Anterior cingulate cortex (tissue), 58 donors: ENCODE measurements around the gene IARS1.

ENCODE experiments used
- DNase-seq, 58 donors: peaks; one replicate each; lab custom pipeline; 2025; lab: John Stamatoyannopoulos, UW

IARS1 gene

DNA sequence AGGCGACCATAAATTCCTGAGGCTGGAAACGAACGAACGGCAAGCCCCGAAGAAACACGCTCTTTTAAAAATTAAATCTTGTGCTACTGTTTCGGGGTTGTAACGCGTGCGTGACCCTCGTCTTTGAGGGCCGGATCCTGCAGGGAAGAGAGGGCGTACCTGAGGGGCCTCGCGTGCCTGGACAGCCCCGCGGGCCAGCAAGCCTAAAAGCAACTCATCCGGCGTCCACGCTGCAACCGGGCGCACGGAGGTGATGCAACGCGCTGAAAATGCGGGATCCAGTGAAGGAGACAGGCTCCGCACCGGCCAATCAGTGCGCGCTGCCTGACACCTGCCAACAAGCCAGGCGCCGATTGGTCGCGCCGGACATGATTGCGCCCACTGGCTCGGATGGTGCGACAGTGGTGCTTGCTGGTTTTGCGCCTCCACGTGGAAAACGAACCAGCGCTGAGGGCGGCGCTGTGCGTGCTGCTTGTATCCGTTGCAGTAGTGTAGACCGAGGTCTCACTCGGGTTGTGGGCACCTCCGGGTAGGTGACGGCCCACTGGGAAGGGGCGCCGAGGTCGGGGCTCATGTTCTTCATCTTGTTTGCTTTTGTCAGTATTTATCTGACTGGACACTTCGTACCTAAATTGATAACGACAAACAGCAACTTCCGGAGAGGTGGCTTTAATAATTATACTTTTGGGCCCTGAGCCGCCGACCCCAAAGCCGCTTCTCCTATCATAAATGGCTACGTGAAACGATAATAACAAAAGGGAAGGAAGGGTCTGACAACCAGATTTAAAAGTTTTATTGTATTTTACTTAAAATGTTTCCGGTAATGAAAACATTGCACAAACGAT, at the start of gene IARS1:
Gene IARS1, minus strand, starts transcription at position 246 of the 845 bp plus-strand sequence. CDS start 4,278 bp downstream, outside the sequence.
- DNase-seq = peak; percentile 91 to 100 (median 97)

DNA sequence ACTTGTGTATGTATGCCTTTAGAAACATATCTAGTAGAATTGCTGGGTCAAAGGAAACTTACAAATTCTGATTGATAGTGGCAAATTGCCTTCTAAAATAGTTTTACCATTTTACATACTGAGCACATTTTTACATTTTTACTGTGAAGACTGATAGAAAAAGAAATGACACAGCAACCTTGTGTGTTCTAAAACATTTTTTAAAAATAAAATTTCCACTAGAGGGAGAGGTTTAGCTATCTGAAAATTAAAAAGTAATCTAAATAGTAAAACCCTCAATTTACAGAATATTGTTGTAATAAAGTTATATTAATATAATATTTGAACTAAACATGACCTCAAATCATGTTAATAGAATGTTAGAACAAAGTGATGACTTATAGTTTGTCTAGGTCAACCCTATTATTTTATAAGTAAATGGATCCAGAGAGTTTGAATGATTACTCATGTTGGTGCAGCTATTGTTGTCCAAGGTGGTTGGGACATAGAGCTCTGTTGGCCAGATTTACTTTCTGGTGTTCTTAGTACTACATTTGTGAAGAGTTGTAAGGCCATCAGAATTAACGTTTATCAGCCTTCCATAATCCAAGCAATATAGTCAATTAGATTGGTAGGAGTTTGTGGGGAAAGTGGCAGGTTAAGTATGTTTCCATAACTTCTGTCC, 49.5 kb upstream of the IARS1 start:
- no peak for DNase-seq

- DNase-seq = no peak
Observed at GRCh38 chr9:92341578-92341977, 48.1 kb upstream of the IARS1 start.

- DNase-seq = no peak
Observed at GRCh38 chr9:92333282-92333634, 39.8 kb upstream of the IARS1 start.

GRCh38 chr9:92332577-92333281, 39.2 kb upstream of the IARS1 start:
- DNase-seq = no peak

GRCh38 chr9:92328225-92328624, 34.7 kb upstream of the IARS1 start:
- DNase-seq = peak in 2 of 58 donors; percentile 1

- DNase-seq = no peak
Observed at GRCh38 chr9:92327283-92327850, 33.9 kb upstream of the IARS1 start.

- DNase-seq = no peak
Observed at GRCh38 chr9:92325991-92326500, 32.5 kb upstream of the IARS1 start.

GRCh38 chr9:92325269-92325990, 31.9 kb upstream of the IARS1 start, which contains the start of the genes CENPP and NOL8:
CENPP (plus strand) TSS chr9:92325953.
NOL8 (minus strand) TSS chr9:92325350; CDS start chr9:92324161, 1,189 bp downstream.
- peak; percentile 17 to 94 (median 85) for DNase-seq

GRCh38 chr9:92324889-92325268, 31.4 kb upstream of the IARS1 start:
- DNase-seq = peak in 1 of 58 donors; percentile 47

DNA sequence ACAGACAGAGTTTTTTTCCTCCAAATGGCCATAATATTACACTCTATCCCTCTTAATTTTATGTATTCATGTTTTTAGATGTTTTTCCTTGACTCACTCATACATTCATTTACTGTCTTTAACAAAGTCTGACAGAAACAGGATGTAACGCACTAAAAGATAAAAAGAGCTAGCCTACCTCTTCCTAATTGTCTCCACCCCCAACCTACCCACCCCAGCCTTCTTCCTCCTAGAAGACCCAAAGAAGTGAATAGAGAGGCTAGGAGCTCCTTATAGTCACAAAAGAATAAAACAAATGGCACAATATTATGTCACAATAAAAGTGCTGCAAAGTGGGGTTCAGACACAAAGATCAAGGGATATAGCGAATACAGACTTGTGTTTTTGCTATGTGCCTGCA, 30.9 kb upstream of the IARS1 start:
- DNase-seq = no peak

GRCh38 chr9:92315456-92315855, 22.0 kb upstream of the IARS1 start:
- no peak for DNase-seq

GRCh38 chr9:92313624-92314012, 20.1 kb upstream of the IARS1 start:
- DNase-seq = no peak

GRCh38 chr9:92312887-92313623, 19.6 kb upstream of the IARS1 start:
- DNase-seq = no peak

DNA sequence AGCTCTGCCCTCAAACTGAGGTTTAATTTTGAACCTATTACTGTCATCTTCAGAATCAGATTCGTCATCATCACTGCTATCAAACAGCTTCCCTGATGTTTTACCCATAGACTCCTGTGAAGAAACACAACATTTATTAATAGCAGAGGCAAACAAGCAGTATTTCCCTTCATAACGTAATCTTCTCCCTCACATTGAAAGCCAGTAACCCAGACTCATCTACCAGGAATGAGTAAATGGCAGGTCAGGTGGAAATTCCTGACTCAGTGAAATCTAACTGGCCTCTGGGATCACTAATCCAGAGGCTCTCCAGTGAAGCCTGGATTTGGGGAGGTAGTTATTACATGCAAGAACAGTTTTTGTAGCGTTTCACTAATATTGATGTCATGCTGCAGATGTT, 17.1 kb upstream of the IARS1 start:
- DNase-seq = no peak

- DNase-seq = no peak
Observed at GRCh38 chr9:92308893-92309292, 15.4 kb upstream of the IARS1 start.

- no peak for DNase-seq
Observed at GRCh38 chr9:92300936-92301335, 7.4 kb upstream of the IARS1 start.

- DNase-seq = no peak
Observed at GRCh38 chr9:92299116-92299515, 5.6 kb upstream of the IARS1 start.

- DNase-seq = no peak
Observed at GRCh38 chr9:92298036-92298435, 4.5 kb upstream of the IARS1 start.
